Esophagus mucosa (tissue), 1 donor: ENCODE measurements around the gene HDAC3. TPM values are rescaled to one million over a fixed set of nuclear protein-coding genes. Genes with fewer than 3 reads are reported as not detected.
"Not testable (repeated sequence)": the region's sequence is repeated elsewhere in the genome, so short reads cannot be mapped to it uniquely, and the experiment has no call there.

ENCODE experiments used
- ATAC-seq: fragments of 200-7000 bp; cut with Tn5 transposase; one replicate; pipeline ENCODE4 v1.9.1; 2020
- total RNA-seq: library from RNA; stranded (reverse); gene quantifications from one replicate; pipeline ENCODE4 v1.2.4, GENCODE V29; 2023
- donor health status: DM: yes; HTN: yes; CAD: no.

HDAC3 gene
- total RNA-seq, 1 donor from 2014 or later = 48.2 TPM

- ATAC-seq = no peak
Measured at GRCh38 chr5:141633871-141634561, 2.6 kb downstream of the HDAC3 start.

- ATAC-seq = no peak
Measured at GRCh38 chr5:141632650-141633049, 4.0 kb downstream of the HDAC3 start.

DNA sequence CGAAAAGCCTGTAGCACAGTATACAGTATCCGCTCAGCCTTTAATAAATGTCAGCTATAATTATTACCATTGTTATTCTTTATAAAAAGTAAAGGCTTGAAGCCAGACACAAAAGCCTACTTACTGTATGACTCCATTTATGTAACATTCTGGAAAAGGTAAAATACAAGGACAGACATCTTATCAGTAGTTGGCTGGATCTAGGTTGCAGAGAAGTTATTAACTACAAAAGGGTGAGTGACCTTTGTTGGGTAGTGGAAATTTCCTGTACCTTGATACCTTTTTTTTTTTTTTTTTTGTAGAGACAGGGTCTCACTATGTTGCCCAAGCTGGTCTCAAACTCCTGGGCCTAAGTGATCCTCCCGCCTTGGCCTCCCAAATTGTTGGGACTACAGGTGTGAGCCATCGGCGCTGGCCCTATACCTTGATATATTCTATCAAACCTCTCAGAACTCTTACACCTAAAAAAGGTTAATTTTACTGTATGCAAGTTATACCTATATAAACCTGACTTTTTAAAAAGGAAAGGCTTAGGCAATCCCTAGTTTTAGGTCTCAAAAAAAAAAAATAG is 6.0 kb downstream of the HDAC3 start:
- ATAC-seq = no peak

- no peak for ATAC-seq
Measured at GRCh38 chr5:141628175-141628788, 8.4 kb downstream of the HDAC3 start.

- no peak for ATAC-seq
Measured at GRCh38 chr5:141623611-141624010, 13.0 kb downstream of the HDAC3 start.

- ATAC-seq = no peak
Measured at GRCh38 chr5:141623186-141623585, 13.5 kb downstream of the HDAC3 start.

DNA sequence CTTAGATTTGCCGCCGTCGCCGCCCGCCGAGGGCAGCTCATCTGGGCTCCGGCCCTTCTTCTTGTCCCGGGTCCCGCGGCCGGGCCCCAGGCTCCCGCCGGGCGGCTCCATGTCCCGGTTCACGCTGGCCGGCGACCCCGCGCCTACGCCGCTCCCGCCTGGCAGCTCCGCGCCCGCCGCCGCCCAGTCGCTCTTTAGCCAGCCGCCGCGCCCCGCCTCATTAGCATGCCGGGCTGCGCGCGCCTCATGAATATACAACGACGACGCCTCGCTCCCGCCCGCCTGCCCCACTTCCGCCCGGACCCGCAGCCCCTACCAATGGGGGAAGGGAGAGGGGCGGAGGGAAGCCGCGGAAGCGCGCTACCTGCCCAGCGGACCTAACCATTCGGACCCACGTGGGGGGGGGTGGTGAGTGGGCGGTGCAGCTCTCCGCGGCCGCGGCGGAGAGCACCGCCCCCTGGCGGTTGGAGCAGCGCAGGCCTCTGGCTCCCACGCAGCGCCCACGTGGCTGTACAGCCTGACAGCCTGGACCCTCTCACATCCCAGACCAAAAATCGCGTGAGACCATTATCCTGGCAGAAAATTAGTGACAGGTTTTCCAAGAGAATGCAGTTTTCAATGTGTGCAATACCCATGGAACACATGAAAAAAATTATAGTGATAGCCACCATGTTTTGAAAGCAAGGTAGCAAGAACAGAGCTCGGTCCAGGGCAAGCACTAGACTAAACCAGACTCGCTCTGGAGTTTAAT is 17.7 kb downstream of the HDAC3 start, which contains the start of gene DIAPH1:
DIAPH1 (minus strand) TSS at position 197 of the 751 bp plus-strand sequence; CDS start at position 111, 86 bp downstream.
- ATAC-seq = peak; percentile 100

DNA sequence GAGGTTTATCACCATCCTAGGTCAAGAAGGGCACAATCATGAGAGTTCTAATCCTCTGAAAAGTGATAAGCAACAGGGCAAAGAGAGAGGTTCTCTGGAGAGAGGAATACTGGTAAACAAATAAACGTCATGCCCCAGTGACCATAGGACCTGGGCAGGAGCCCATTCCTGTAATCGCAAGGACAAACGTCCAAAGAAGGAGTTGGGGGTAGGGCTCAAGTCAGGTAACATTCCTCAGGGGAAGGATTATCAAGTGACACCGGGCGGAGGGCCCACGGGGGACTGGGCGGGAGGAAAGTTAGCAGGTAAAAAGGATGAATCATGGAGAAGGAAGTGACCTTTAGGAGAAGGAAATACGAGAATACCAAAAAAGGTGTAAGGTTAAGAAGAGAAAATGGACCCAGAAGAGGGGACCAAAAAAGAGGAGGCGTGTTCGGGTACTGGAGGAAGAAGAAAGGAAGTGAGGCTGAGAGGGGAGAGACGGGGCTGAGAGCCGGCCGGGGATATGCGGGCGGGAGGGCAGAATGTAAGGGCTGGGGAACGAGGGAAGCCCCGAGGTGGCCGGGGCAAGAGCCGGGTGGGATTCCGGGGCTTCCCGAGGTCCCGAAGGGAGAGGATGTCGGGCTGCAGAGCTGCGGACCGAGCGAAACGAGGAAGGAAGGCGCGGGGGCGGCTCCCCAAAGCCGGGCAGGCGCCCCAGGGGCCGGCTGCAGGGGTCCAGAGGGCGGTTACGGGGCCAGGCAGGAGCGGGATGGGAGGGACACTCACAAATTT is 18.4 kb downstream of the HDAC3 start:
- peak; percentile 47 for ATAC-seq

DNA sequence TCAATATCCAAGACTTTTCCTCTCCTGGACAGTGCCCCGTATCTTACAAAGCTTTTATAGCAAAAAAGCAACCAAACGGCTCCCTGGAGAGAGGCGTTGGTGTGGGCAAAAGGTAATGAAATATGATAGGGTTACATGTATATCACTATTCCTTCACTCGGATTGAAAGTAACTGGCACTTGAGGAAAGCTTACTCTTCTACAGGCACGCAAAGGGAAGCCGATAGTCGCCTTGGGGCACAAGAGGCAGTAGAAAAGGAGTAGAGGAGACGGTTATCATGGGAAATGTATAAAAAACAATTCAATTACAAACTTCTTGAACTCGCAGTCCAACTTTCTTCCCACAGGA is 19.0 kb downstream of the HDAC3 start:
- ATAC-seq = no peak

GRCh38 chr5:141617128-141617527 is 19.5 kb downstream of the HDAC3 start:
- no peak for ATAC-seq

- ATAC-seq = no peak
Measured at GRCh38 chr5:141615991-141616720, 20.5 kb downstream of the HDAC3 start.

DNA sequence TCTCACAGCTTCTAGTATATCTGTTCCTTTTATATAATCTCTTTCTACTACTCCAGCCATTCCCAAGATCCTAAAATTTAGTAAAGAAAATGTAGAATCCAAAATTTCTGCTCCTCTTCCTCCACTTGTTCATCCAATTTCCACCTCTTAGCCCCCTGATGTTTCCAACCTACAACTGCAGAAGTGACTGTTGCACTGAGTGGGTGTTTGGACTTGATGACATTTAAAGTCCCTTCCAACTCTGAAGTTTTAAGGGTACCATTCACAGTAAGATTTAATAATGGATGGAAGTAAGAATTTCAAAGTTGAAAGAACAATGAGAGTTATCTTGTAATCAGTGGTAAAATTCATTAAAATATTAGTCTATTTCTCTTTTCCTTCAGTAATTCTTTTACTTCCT is 23.3 kb downstream of the HDAC3 start:
- no peak for ATAC-seq

DNA sequence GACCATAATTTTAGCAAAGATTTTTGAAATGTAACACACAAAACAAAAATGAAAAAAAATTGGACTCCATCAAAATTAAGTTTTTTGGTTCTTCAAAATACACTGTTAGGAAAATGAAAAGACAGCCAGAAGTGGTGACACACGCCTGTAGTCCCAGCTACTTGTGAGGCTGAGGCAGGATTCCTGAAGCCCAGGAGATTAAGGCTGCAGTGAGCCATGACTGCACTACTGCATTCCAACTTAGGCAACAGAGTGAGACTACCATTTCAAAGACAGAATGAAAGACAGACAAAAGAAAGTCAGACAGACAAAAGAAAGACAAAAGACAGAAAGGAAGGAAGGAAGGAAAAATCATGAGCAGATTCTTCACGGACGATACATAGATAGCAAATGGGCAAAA is 25.4 kb downstream of the HDAC3 start:
- ATAC-seq = peak; percentile 71

GRCh38 chr5:141609921-141610320 is 26.7 kb downstream of the HDAC3 start:
- ATAC-seq = not testable (repeated sequence)

DNA sequence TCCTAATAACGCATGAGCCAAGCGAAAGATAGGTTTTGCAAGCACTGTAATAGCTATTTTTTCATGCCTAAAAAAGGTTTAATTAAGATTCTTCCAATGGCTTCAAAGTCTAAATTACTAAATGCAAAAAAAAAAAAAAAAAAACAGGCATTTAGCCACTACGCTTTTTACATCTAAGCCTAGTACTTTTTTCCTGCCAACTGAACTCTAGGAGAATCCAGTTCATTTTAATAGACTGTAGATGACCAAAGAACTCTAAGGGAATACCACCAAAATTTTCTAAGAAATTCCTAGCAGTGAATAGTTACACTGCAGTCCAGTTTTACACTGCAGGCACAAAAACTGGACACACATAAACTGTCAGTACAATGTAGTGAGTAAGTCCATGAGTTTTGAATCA is 27.6 kb downstream of the HDAC3 start:
- no peak for ATAC-seq

DNA sequence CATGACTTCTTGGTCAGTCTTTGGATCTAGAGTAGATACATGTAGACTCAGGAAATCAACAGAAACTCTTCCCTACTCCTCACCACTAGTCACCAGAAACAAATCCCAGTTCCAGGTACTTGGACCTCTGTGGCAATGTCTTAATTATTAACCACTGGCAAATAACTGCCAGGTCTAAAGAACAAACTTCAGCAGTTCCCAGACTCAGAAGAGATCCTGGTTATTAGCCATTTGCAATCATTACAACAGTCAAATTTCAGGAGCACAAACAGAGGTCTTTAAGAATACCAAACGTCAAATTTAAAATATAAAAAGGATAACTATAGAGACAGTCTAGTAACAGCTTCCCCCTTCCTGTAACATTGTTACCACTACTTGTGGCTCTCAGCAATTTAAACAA is 28.1 kb downstream of the HDAC3 start:
- no peak for ATAC-seq

DNA sequence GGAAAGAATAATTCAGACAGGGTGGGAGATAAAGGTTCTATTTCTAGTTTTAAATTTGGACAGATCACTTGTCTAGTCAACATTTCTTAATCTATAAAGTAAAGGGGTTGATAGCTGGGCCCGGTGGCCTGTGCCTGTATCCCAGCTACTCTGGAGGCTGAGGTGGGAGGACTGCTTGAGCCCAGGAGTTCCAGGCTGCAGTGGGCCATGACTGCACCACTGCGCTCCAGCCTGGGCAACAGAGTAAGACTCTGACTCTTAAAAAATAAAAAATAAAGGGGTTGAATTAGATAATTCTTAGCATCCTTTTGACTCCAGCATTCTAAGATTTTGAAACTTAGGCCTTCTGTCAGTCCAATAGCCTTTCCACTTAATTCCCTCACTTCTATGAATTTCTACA is 28.6 kb downstream of the HDAC3 start:
- ATAC-seq = no peak

GRCh38 chr5:141605523-141606277 is 30.9 kb downstream of the HDAC3 start:
- ATAC-seq = peak; percentile 35

GRCh38 chr5:141603923-141604717 is 32.5 kb downstream of the HDAC3 start:
- ATAC-seq = peak; percentile 99

- no peak for ATAC-seq
Measured at GRCh38 chr5:141602606-141603005, 34.0 kb downstream of the HDAC3 start.
